GM06990 (cell line): ENCODE measurements around the gene PRKD1.

Source experiments
- DNase-seq: peaks from one replicate; pipeline ENCODE4 v3.0.0-alpha.2; 2011; ENCODE audit not compliant: insufficient read length; ENCODE audit errors: extremely low read depth
- H3K27me3 ChIP-seq: replicated peaks from 2 replicates; pipeline ENCODE4 v1.6.0; 2011; ENCODE audit warnings: low read length; ENCODE audit not compliant: control insufficient read depth, insufficient read depth
- H3K36me3 ChIP-seq: 2 replicates; pipeline ENCODE4 v1.5.1; 2011; ENCODE audit warnings: low read length; ENCODE audit not compliant: control insufficient read depth, insufficient read depth
- H3K4me3 ChIP-seq: replicated peaks from 2 replicates; pipeline ENCODE4 v1.5.1; 2011; ENCODE audit warnings: low read depth, mild to moderate bottlenecking, control low read depth, low read length
- TF ChIP-seq, protein P1 (sequence below): IDR thresholded peaks from 2 replicates; pipeline ENCODE4 v1.5.1; 2011; ENCODE audit warnings: low read length, control low read depth, mild to moderate bottlenecking, inconsistent platforms; ENCODE audit not compliant: insufficient read depth, poor library complexity, severe bottlenecking

Gene PRKD1

DNA sequence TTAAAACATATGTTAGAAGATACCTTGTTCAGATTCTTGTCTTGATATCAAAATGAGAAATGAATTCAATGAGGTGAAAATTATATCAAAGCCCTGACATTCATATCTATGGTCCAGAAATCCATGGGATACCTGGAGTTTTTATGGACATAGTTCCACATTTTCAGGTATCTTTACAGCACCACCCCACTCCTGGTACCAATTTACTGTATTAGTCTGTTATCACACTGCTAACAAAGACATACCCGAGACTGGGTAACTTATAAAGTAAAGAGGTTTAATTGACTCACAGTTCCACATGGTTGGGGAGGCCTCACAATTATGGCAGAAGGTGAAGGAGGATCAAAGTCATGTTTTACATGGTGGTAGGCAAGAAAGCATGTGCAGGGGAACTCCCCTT, 361.5 kb downstream of the PRKD1 start:
- no peak for DNase-seq
- H3K4me3 ChIP-seq, result no peak overlapping the region
- H3K36me3 ChIP-seq, result no peaks in the 10 kb centered on the region
- H3K27me3 ChIP-seq, result no peaks in the 10 kb centered on the region
- TF ChIP-seq, protein P1, sequence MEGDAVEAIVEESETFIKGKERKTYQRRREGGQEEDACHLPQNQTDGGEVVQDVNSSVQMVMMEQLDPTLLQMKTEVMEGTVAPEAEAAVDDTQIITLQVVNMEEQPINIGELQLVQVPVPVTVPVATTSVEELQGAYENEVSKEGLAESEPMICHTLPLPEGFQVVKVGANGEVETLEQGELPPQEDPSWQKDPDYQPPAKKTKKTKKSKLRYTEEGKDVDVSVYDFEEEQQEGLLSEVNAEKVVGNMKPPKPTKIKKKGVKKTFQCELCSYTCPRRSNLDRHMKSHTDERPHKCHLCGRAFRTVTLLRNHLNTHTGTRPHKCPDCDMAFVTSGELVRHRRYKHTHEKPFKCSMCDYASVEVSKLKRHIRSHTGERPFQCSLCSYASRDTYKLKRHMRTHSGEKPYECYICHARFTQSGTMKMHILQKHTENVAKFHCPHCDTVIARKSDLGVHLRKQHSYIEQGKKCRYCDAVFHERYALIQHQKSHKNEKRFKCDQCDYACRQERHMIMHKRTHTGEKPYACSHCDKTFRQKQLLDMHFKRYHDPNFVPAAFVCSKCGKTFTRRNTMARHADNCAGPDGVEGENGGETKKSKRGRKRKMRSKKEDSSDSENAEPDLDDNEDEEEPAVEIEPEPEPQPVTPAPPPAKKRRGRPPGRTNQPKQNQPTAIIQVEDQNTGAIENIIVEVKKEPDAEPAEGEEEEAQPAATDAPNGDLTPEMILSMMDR, result no peak

DNA sequence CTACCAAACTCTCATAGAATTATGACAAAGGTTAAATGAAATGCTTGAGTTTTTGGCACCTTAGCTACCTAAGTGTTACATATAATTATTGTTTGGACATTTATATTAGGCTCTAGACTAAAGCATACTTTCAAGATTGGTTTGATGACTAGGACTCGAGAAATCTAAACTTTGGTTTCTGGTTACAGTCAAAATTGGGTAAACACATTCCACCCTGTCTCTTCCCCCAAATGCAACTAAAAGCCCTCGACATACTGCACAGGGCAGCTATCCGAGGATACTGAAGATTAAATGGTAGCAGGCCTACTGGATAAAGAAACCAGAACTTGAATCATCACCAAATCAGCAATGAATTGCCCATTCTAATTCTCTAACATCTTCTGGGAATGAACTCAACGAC, 369.1 kb downstream of the PRKD1 start:
- TF ChIP-seq, protein P1, result no peak
- no peaks in the 10 kb centered on the region for H3K36me3 ChIP-seq
- DNase-seq, result no peak
- no peak overlapping the region for H3K4me3 ChIP-seq
- no peaks in the 10 kb centered on the region for H3K27me3 ChIP-seq

DNA sequence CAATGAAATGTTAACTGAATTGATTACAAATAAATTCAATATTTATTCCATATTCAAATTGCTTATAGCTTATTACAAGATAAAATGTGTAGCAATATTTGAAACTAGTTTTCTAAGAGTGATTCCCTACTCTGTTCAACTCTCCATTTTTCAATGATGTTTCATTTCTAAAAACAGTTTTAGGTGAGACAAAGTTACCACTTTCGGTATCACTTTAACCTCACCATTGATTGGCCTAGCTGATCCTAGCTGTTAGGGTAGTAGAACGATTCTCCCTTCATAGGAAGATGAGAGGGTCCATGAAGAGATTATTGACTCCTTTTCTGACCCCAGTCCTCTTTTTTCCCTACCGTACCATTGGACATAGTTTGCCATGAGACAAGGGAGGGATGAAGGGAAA, 373.3 kb downstream of the PRKD1 start:
- Histone ChIP-seq H3K27me3 (no peaks in the 10 kb centered on the region), H3K4me3 (no peak overlapping the region), H3K36me3 (no peaks in the 10 kb centered on the region)
- no peak for DNase-seq
- TF ChIP-seq, protein P1, result no peak

DNA sequence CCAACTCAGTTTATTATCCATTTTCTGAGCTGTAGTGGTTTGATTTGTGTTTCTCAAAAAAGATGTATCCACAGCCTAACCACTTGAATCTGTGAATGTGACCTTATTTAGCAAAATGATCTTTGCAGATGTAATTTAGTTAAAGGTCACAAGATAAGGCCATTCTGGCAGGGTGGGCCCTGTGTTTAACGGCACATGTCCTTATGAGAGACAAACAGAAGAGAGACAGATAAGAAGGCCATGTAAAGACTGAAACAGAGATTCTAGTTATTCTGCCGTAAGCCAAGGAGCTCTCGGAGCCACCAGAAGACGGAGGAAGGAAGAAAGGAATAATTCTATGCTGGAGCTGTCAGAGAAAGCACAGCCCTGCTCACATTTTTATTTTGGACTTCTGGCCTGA, 374.2 kb downstream of the PRKD1 start:
- Histone ChIP-seq H3K4me3 (no peak overlapping the region), H3K27me3 (no peaks in the 10 kb centered on the region), H3K36me3 (no peaks in the 10 kb centered on the region)
- DNase-seq, result no peak
- TF ChIP-seq, protein P1, result no peak

DNA sequence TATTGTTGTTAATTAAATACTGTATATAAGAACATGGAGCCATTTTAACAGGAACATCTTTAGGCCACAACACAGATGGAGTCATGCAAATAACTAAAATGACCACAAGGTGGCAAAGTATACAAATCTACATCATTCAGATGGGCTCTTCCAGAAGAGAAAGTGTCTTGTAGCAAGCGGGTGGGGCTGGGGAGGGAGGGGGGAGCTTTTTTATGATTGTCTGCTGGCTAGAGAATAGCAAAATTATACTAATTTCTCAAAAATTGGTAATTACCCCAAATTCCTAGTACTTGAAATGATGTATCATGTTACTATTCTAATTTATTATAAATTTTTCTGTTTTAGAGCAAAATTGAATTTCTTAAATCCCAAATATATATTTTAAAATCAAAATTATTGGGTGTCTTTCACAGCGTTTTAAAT, 378.7 kb downstream of the PRKD1 start:
- H3K27me3 ChIP-seq, result no peaks in the 10 kb centered on the region
- no peak for DNase-seq
- TF ChIP-seq, protein P1, result peak; percentile 45
- no peak overlapping the region for H3K4me3 ChIP-seq
- H3K36me3 ChIP-seq, result no peaks in the 10 kb centered on the region

DNA sequence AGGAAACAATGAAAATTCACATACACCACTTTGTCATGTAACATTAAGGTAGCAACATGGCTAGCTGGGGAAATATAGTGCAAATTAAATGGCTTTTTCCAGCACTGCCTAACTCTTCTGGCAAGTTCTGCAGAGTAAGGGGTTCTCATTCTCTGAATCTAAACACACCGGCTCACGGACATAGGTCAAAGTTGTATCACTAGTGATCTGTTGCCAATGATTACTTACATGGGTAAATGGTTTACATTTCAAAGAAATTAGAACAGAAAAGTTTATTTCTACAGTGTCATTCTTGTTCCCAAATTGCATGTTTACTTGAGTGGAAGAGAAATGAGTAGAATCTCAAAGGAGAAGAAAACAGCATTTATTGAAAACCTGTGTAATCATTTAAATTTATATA, 381.9 kb downstream of the PRKD1 start:
- H3K4me3 ChIP-seq, result no peak overlapping the region
- H3K27me3 ChIP-seq, result no peaks in the 10 kb centered on the region
- no peaks in the 10 kb centered on the region for H3K36me3 ChIP-seq
- TF ChIP-seq, protein P1, result no peak
- DNase-seq, result no peak
